GM18909 (cell line): ENCODE measurements around the gene CCDC102A.

Experiments
- ATAC-seq: cut with Tn5 transposase; IDR thresholded peaks from one replicate; pipeline ENCODE4 v1.9.1; 2021; ENCODE audit warnings: mild to moderate bottlenecking; ENCODE audit not compliant: unreplicated experiment, poor library complexity

The CCDC102A gene

DNA sequence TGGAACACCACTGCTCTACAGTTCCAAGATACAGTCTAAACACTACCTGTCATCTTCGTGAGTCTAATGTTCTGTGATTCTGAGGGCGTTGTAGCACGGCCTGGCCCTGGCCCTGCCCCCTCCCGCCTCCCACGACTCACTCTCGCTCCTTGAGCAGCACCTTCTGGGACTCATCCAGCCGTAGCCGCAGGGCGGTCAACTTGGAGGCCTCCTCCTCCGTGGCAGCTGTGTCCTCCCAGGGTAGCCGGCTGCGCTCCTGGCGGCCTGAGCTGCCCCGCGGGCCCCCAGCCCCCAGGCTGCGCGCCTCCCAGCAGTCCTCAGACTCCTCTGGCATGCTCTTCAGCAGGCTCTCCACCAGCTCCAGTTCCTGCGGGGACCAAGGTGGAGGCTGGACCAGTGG is 10.6 kb downstream of the CCDC102A start:
- ATAC-seq: no peak

DNA sequence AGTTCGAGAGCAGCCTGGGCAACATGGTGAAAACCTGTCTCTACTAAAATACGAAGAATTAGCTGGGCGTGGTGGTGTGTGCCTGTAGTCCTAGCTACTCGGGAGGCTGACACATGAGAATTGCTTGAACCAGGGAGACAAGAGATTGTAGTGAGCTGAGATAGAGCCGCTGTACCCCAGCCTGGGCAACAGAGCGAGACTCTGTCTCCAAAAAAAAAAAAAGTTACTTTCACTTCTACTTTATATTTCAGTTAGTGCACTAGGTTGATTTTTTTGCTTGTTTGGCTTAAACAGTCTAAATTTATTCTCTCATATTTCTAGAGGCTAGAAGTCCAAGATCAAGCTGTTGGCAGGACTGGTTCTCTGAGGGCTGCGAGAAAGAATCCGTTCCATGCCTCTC is 13.4 kb downstream of the CCDC102A start:
- ATAC-seq: no peak

DNA sequence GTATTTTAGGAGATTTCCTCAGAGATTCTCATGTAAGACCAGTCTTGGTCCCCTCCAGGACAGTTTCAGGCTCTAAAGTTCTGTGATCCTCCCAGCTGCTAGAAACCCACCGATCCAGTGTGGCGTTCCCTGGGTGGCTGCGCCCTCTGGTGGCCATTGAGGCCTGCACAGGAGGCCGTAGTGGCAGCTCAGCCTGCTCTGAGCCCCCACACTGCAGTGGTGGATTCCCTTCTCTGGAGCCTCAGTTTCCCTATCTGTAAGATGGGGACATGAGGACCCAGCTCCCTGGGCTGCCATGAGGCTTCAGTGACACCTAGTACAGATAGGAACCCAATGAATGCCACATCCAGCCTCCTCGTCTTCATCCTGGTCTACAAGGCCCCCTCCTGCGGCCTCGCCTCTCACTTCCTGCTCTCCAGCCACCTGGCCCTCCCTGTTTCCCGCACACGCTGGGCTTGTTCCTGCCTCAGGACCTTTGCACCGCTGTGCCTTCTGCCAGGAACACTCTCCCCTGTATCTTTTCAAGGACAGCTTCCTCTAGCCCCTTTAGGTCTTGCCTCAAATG is 16.5 kb downstream of the CCDC102A start:
- ATAC-seq: peak; percentile 63

DNA sequence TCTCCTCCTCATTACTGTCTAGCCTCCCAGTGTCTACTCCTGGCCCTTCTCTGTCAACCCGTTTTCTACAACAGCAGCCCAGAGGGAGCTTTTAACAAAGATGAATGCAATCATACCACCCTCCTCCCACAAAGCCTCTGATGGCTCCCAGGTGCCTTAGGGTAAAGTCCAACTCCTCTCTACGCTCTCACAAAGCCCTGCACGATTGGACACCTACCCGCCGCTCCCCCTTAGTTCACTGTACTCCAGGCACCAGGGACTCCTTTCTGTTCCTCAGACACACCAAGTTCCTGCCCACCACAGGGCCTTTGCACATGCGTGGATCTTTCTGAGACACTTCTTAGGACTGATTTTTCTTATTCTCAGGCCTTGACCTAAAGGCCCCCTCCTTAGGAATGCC is 17.4 kb downstream of the CCDC102A start:
- no peak for ATAC-seq

DNA sequence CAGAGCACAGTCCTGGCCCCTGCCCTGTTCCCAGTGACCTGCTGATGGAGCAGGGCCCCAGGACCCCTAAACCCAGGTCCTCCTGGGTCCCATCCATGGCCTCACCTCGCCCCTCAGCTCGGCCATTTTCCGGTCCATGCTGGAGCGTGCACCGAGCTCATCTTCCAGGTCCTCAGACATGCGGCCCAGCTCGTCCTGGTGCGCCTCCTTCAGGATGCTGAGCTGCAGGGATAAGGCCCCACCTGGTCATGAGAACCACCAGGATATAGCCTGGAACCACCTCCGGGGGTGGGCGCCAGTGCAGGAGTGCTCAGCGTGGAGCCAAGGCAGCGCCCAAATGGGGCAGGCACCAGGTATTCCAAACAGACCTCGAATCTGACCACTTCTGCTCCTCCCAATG is 17.9 kb downstream of the CCDC102A start:
- ATAC-seq: no peak

DNA sequence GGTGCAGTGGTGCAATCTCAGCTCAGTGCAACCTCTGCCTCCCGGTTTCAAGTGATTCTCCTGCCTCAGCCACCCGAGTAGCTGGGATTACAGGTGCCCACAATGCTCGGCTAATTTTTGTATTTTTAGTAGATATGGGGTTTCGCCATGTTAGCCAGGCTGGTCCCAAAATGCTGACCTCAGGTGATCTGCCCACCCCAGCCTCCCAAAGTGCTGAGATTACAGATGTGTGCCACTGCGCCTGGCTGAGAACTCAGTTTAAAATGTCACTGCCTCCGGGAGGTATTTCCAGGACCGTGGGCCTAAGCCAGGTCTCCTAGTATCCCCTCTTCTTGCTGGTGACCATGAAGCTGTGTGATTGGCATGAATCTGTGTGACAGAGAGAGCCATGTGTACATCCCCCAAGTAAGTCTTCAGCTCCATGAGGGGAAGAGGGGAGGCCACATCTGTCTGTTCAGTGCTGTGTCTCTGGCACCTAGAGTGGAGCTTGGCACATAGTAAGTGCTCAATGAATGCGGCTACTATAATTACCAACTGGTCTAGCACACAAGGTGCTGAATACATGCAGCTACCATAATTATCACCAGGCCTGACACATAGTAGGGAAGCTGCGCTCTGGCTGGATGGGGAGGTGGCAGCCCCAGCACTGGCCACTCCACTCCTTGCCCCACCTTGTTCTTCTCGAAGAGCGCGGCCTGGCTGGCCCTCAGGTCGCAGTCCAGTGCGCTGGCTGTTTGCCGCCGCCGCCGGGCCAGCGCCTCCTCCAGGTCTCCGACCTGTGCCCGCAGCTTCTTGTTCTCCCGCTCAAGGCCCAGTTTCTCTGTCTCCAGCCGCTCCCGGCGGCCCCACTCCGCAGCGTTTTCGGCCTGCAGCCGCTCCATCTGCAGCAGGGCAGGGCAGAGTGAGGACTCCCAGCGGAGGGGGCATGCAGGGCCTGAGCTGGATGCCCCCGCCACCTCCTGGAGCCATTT is 18.7 kb downstream of the CCDC102A start:
- ATAC-seq: no peak

DNA sequence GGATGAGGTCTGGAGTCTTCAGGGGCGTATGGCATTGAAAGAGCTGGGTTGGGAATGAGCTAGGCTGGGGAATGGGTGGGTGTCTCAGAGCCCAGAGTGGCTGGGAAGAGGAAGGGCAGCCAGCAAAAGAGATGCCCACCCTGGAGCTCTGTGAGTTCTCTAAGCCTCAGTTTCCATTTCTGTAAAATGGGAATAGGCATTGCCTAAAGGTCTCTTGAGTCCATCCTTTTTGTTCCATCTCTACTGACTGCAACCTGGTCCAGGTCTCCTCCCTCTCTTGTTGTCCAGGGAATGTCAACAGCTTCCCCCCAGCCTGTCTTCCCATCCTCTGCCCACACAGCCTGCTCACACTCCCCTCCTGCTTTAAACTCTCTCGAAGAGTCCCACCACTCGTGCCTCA is 19.6 kb downstream of the CCDC102A start:
- no peak for ATAC-seq

DNA sequence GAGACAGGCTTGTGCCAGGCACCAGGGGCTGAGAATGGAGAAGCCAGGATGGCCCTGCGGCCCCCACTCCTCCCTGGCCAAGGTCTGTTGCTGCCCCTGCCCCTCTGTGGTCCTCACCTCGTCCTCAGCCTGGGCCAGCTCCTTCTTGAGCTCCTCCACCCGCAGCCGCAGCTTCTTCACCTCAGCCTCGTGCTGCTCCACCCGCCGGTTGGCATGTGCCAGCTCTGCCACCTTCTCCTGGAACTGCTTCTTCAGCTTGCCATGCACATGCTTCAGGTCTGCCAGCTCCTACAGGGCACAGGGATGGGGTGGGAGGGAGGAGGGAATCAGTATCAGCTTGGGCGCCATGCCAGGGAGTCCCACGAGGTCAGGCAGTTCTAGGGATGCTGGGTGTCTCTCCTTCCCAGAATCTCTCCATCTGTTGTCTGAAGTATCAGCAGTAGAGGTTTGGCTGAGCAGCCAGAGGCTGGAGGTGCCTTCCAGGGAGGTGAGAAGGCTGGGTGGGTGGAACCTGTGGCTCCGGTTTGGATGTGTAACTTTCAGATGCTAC is 20.1 kb downstream of the CCDC102A start:
- no peak for ATAC-seq

DNA sequence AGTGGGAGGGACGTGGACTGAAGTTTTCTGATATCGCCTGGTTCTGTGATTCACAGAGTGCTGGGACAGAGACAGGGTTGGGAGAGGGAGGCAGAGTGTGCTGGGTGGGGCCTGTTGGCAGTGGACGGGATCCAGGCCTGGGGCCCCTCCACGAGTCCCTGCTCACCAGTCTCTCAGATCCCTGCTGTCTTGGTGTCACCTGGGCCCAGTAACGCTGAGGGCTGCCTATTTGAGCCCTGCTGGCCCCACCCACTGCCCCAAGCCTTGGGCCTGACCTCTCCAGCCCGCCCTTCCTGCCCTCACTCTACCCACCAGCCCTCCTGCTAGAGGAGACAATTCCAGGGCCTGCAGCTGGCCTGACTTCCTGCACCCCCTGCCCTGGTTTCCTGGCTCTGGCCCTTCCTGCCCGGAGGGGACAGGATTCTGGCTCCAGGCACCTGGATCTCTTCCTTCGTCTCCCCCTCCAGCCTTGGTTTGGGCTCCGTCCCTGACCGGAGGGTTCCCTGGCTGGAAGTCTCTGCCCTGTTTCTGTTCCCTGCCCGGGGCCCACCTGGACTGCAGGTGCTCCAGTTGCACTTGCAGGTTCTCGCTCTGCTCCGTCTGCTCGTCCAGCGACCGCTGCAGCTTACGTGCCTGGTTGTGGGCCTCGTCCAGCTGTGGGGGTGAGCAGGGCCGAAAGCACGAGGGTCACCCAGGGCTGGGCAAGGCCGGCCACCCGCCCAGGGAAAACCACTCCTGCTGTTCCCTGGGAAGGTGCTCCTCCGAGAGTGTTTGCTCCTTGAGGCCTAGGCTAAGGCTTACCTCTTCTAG is 21.4 kb downstream of the CCDC102A start:
- no peak for ATAC-seq

DNA sequence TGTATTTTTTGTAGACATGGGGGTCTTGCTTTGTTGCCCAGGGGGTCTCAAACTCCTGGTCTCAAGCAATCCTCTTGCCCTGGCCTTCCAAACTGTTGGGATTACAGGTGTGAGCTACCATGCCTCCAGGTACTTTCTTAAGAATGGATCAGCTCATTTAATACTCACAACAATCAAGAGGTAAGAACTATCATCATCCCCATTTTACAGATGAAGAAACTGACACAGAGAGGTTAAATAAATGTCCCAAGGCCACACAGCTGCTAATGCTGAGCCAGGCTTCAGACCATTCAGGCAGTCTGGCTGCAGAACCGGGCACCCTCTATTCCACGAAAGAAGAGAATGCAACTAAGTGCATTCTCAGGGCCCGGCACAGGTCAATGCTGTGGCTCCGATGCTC is 22.0 kb downstream of the CCDC102A start:
- no peak for ATAC-seq

DNA sequence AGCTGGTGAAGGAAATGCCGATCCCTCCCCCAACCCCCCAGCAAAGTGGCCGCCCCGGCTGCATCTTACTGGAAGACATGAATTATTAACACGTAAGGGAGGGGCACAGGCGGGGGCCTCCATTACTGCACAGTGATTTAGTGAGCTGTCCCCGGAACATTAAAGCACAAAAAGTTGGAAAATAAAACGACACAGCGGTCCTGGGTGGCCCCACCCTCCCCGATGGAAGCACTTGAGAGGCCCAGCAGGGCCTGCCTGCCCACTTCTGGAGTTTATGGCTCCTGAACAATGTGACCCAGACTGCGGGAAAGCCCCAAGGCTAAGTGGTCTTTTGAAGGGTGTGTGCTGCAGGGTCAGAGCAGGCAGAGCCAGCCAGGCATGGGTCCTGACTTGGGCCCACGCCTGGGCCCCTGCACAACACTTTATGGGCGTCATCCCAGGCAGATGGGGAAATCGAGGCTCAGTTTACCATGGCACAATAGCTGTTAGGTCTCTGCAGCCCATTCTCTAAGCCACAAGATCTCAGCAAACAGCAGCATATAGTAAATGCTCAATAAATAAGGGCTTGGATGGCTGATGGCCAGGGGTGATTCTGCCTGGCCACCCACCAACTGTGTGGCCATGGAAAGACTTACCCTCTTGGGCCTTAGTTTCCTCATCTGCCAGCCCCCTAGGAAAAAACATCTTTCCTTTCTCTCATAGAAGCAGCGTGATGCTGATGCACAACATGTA is 22.8 kb downstream of the CCDC102A start:
- ATAC-seq: no peak

DNA sequence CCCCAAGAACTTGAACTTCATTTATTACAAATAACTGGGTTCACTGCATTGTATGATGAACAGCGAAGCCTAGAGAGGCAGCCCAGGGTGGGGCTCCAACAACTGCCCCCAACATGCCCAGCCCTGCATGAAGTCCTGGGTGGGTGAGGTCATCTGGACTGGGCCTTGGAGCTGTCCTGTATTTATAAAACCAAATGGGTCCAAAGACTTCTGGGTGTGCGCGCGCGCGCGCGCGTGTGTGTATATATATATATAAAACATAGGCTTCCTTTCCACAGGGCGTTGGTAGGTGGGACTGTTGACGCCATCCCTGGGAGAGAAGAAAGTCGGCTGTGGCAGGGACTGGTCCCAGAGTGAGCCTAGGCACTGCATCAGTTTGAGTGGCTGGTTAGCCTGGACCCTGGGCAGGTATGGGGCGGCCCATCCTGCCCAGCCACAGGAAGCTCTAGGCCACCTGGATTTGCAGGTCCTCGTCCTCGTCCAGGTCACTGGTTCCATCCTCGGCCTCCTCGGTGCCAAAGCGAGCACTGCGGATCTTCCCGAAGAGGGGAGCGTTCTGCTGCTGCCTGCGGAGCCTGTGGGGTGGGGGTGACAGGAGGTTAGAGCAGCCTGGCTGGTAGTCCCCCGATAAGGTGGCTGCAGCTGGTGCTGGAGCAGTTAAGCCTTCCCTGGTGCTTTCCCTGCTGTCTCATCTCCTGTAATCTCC is 23.9 kb downstream of the CCDC102A start:
- no peak for ATAC-seq

DNA sequence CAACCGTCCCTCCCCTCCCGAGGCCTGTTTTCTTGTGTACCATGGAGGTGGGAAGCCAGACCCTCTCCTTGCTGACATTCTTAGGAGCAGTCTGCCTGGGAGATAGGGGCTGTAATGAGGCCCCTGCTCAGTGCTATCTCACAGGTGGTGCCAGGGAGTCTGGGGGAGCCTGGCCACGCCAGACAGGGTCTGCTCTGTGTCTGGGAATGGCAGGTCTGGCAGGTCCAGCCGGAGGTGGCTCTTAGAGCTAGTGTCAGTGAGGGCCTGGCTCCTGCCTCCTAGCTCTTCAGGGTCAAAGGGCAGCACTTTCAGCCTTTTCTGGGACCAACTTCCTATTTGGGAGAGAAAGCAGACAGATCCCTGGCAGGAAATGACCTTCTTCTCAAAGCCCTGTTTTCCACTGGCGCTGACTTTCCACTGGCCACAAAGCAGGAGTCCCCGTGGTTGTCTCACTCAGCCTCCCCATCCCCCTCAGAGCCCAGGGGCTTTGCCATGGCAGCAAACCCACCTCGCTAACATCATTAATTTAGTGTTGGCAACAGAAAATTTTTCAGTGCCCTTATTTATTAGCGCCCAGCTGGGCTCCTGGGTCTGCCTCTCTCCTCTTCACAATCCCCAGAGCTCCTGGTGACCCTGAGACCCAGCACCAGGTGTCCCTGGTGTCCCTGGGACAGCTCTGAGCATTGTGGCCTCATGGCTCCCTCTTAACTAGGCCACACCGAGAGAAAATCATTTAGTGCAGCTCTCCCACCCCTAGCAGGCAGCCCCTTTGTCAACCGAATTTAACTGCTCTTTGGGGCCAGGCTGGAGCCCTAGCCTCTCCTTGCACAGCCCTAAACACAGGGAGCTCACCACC is 26.1 kb downstream of the CCDC102A start:
- ATAC-seq: no peak

DNA sequence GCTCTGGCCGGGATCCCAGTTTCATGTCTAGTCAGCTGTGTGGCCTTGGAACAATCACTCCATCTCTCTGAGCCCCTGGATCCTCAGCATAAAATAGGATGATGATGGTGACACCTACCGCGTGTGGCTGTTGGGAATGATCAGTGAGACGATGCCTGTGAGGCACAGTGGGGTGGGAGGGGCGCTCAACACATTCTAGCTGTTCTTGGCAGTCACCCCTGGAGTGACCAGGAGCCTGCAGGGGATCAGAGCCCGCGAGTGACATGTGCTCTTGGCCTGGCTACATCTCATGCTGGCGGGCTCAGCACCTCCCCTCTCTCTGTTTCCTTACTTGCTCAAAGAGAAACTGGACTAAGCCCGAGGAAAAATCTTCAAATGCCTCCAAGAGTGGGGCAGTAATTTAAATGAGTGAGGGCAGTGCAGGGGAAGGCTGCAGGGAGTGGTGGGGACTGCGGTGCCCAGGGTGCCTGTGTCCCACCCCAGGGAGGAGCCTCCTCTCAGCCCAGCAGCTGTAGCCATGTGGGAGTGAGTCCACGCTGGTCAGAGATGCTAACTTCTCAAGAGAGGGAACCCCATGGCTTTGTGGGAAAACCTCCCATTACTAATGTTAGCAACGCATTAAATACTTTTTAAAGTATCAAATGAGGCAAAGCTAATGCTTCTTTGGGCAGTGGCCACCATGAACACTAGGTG is 27.0 kb downstream of the CCDC102A start:
- ATAC-seq: no peak

DNA sequence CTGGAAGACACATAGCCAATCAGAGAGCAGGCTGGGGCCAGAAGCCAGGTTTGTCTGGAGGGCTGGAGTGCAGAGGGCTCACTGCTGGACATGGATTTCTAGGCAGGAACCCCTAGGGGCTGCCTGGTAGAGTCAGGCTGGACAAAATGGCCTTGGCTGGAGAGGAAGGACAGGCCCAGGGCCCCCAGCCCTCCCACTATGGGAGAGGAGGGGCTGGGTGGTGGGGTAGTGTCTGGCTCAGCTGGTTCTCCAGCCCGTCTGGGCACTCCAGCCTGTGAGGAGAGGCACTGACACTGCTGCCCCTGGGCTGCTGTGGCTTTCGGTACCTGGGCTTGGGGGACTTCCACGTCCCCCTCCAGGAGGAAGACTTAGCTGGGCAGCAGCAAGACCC is 28.3 kb downstream of the CCDC102A start:
- ATAC-seq: no peak

DNA sequence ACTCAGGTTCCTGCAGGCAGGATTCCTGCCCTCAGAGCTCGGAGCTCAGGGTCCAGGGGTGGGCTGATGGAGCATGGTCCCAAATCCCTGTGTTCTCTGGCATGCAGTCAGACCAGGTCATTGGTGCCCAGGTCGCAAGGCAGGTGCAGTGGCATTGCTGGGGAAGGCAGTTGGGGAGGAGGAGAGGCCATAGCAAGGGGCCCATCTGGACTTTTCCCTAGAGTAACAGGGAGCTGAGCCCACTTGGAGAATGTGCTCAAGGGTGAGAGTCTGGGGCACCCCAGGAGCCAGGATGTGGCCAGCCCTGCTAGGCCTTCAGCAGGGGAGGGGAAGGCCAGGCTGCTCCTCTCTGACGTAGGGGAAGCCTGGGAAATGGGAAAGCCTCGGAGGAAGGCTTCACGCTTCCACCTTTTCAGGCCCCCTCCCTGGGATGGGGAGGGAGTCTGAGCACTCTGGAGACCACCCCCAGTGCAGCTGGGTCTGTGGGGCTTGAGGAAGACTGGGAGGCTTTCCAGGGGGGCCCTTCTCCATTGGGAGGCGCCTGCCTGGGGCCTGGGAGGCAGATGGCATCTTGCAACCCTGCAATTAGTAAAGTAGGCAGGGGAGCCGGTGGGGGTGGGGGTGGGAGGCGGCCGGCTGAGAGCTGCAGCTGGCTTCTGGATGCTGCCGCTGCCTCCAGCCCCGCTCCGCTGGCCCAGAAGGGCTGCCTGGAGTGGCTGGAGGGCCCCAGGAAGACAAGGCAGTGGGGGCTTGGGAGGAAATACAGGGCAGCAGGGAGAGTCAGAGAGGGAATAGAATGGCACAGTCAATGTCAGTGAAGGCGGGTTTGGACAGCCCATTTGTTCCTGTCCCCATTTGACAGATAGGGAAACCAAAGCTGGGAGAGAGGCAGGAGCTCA is 29.0 kb downstream of the CCDC102A start:
- no peak for ATAC-seq

DNA sequence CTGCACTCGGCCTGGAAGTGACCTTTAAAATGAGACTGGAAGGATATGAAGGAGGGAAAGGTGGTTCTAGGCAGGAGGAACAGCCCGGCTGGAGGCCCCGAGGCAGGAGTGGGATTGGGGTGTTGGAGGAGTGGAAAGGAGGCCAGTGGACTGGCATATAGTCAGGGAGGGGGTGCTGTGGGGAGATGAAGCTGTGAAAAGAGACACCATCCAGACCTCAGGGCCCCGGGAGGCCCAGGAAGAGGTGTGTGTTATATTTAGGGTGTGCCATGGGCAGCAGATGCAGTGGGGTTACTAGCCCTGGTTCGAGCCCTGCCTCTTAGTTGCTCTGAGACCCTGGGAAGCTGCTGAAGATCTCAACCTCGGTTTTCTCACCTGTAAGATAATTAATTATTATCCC is 31.2 kb downstream of the CCDC102A start:
- no peak for ATAC-seq
